HG03439 (cell line): ENCODE measurements around the gene ZIC5.
A peak's percentile ranks its signal among the peaks of the same experiment; 100 is the strongest.

Experiments used
- ATAC-seq: cut with Tn5 transposase; IDR thresholded peaks from one replicate; pipeline ENCODE4 v1.9.1; 2021; ENCODE audit warnings: mild to moderate bottlenecking, moderate library complexity; ENCODE audit not compliant: unreplicated experiment

ZIC5 gene

DNA sequence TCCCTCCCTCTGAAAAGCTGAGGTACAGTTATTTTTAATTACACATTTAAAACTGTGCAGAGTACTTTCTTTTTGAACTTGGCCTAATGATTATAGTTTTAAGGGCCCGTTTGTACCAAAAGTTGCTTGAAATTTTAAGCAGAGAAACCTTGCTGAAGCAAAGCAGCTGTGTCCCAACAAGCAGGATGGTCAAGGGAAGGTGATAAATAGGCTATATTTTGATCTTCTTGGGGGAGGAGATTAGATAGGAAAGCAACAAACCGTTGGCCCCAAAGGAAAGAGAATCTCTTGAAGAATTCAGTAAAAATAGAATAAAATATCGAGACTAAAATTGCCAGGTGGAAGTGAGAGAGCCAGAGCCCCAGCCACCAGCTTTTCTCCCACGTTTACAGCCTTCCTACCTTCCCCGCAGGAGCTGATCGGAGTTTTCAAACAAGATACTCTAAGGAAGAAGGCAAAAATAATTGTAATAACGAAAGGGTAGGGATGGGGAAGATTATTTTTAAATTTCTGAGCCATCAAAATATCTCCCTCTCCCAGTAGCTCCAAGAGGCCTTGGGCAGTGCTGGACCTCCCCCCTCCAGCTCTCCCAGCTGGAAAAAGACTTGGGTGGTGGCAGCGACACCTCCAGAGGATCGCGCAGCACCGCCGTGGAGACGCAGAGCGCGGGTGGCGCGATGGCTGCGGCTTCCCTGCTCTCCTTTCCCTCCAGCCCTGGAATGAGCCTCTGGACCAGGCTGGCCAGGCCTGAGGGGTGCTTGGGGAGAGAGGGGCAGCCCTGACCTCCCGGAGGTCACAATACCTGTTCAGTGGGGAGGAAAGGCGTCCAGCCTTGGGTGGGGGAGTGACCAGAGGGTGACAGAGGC lies 15.8 kb upstream of the ZIC5 start:
- ATAC-seq, result no peak

DNA sequence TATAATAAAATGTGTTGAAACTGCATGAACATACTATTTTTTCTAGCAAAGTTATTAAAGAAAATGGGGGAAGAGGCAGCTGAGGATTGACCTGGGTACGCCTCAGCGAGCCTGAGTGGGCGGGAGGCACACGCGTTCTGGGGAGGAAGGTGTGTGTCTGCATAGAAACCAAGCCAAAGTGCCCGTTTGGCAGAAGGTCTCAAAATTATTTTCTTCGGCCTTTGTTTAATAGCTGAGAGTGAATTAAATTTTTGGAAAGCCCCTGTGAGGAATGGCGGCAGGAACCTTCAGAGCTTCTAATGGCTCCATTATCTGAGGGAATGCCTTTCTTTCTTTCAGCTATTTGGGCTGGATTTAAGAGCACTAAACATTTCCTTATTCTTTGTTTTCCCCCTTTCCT lies 15.2 kb upstream of the ZIC5 start:
- ATAC-seq, result no peak

DNA sequence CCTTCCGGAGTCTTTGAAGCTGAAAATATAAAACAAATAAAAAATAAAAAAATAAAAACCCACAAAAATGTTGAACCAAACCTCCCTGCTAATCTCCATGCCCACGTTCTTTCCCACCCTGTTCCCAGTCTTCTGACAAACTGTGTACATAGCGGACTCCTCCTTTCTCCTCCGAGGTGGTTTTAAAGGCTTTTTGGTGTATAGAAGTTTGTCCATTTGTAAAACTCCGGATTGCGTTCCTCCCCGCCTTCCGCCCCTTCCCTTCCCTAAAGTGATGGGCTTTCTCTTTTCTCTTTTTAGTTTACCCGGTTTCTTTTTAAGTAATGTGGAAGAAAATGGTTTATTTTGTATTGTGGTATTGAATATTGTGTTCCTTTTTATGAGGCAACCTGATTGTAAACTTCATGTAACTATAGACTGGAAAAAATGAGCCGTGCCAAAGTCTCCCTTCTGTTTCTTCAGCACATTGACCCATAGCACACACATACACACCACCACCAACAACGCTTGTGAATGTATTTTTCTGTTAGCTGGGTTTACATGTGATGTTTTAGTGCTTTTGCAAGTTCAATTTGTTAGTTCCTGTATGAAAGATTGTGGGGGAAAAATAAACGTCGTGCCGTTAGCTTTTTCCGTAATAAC lies 14.4 kb upstream of the ZIC5 start:
- ATAC-seq, result no peak

DNA sequence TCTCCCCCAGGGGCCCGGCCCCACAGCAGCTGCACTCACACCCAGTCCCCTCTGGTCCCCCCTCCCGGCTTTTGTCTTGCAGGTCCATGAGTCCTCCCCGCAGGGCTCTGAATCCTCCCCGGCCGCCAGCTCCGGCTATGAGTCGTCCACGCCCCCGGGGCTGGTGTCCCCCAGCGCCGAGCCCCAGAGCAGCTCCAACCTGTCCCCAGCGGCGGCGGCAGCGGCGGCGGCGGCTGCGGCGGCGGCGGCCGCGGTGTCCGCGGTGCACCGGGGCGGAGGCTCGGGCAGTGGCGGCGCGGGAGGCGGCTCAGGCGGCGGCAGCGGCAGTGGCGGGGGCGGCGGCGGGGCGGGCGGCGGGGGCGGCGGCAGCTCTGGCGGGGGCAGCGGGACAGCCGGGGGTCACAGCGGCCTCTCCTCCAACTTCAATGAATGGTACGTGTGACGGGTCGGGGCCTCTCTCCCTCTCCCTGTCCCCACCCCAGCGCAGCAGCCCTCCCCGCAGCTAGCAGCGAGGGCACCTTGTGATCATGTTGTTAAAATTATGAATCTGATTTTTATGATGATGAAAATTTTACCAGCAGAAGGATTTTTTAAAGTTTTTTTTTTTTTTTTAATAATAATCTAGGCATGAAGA lies 13.8 kb upstream of the ZIC5 start:
- ATAC-seq, result no peak

DNA sequence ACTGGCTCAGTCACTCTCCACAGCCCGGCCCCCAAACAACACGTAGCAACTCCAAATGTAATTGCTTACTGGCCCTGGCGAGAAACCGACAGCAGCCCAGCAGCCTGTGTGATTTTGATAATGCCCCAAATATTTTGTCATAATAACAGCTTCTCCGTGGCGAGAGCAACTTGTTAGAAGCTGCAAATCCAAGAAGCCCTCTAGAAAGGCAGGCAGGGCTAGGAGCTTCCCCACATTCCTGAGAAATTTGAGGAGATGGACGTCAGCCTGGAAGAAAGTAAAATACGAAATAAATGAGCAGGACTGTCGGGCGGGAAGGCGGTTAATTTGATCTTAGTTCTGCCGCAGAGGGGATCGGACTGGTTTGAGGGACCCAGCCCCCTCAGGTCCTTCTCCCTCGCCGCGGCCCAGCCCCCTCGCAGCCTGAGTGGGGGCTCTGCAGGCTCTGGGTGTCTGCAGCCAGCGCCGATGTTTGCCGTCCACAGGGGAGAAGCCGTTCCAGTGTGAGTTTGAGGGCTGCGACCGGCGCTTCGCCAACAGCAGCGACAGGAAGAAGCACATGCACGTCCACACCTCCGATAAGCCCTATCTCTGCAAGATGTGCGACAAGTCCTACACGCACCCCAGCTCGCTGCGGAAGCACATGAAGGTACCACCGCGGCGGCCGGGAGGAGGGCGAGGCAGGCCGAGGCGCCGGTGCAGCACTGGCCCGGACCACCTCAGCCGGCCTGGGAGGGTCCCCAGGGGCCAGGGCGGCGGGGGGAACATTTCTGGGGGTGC lies 13.1 kb upstream of the ZIC5 start:
- ATAC-seq, result no peak

DNA sequence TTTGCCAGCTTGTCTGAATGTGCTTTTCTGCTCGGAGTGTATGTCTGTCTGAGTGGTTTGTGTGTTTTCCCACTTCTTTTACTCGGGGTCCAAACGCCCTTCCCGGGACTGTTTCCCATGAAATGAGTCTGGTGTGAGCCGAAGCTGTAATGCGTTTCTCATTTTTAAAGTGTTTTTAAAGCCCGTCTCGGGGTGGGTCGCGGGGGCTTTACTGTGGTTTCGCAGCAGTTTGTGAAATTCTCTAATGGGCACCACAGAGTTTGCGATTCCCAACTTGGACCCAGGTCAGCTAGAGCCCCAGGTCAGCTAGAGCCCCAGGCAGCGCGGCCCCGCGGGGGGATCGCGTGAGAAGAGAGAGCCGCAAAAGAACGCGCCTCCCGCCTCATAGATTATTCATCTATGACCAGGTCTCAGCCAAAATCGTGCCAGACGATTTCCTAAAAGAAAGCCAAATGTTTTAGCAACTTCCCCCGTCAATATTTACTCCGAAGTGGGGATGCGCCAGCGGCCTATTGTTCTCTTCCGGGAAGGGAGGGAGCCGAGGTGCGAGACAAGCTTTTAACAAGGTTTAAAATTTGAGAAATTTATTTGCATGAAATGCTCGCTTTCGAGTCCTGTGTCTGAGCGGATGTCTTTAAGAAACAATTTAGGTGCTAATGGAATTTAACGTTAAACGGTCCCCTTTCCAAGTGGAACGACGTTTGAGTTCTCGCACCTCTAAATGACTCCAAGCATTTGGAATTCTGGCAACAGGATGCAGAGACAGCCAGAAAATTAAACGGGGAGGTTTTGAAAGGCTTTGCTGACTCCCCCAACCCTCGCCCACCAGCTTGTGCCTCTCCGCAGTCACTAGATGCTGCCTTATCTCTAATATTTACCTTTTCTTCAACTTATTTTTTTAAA lies 12.2 kb upstream of the ZIC5 start:
- no peak for ATAC-seq

DNA sequence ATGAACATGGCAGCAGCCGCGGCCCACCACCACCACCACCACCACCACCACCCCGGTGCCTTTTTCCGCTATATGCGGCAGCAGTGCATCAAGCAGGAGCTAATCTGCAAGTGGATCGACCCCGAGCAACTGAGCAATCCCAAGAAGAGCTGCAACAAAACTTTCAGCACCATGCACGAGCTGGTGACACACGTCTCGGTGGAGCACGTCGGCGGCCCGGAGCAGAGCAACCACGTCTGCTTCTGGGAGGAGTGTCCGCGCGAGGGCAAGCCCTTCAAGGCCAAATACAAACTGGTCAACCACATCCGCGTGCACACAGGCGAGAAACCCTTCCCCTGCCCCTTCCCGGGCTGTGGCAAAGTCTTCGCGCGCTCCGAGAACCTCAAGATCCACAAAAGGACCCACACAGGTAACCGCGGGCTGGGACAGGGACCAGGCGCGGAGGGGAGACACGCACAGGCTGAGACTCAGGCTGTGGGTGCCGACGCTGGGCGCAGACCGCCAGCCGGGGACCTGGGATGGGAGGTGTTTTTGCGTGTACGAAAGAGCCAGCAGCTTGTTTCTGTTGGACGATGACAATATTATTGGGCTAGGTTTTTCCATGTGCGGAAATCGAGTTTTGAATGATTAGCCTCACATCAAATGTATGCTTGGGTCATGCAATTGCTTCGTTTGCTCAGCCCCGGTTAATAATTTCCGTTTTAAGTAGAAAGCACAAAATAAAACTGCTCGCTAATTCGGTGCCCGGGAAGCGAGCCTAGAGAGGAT lies 11.3 kb upstream of the ZIC5 start:
- ATAC-seq, result no peak

DNA sequence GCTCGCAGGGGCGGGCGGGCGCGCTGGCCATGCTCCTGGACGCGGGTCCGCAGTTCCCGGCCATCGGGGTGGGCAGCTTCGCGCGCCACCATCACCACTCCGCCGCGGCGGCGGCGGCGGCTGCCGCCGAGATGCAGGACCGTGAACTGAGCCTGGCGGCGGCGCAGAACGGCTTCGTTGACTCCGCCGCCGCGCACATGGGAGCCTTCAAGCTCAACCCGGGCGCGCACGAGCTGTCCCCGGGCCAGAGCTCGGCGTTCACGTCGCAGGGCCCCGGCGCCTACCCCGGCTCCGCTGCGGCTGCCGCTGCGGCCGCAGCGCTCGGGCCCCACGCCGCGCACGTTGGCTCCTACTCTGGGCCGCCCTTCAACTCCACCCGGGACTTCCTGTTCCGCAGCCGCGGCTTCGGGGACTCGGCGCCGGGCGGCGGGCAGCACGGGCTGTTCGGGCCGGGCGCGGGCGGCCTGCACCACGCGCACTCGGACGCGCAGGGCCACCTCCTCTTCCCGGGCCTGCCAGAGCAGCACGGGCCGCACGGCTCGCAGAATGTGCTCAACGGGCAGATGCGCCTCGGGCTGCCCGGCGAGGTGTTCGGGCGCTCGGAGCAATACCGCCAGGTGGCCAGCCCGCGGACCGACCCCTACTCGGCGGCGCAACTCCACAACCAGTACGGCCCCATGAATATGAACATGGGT lies 10.6 kb upstream of the ZIC5 start:
- no peak for ATAC-seq

DNA sequence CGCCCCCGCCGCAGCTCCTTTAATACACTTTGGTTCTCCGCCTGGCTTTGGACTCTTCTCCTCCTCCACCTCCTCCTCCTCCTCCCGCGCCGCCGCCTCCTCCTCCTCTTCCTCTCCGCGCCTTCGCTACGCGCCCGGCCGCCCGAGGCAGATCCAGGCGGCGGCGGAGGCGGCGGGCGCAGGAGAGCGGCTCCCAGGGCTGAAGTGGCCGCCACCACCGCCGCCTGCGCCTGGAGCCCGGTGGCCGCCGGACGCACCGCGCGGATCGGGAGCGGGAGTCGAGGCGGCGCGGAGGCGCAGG lies 10.1 kb upstream of the ZIC5 start, which contains the start of gene ZIC2:
ZIC2 (plus strand) TSS at position 50 of the 301 bp plus-strand sequence. CDS start 281 bp downstream, outside the sequence.
- no peak for ATAC-seq

DNA sequence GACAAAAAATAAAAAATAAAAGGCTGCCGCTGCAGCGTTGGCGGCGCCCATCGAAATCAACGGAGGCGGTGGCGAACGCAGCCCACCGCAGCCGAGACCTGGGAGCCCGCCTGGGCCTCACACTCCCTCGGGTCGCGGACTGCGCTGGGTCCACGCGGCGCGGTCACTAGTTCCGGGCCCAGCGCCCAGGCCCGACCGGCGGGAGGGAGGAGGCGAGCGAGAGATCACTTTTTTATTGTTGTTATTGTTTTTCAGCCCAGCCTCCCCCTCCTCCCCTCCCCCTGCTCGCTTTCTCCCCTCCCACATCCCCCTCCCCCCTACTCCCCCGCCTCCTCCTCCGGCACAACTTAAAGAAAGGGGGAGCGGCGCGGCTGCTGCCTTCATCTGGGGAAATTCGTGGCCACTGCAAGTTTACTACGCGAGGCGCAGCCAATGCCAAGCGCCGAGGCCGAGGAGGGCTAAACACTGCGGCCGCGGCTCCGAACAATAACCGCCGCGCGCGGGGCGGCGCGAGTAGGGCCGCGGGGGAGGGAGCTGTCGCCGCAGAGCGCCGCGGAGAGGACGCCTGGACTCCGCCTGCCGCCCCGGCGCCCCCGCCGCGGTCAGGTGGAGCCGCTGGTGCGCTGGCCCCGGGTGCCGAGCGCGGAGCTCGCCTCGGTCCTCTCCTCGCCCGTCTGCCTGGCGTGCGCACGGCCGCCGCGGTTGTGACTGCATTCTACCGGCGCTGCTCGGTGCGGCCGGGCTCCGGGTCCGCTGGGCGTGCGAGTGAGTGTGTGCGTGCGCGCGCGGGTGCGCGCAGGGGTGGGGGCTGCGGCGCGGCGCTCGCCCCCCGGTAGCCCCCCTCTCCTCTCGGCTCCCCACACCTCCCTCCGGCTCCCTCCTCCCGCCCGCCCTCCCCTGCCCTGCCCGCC lies 9.5 kb upstream of the ZIC5 start:
- peak; percentile 33 for ATAC-seq

DNA sequence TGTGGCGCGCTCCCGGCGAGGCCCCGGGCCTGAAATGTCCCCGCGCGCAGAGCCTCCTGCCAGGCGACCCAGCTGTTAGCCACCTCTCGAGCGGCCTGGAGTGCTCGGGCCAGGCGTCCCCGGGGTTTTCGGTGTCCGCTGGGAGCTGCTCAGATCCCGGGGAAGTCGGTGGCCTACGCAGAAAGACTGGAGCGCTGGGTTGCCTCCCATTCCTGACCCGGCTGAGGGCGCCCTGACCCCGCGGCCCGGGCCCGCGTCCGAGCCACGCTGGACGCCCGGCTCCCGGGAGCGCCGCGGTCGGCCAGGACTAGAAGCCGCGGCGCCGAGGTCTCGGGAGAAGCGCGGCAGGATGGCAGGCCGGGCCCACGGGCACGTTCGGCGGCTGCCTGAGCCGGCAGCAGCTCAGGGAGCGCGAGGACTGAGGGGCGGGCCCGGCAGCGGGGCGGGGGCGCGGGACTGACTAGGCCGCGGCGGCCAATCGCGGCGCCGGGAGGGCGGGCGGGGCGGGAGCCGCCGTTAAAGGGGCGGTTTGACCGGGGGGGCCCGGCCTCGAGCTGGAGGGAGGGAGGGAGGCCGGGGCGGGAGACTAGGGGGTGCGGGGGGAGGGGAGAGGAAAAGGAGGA lies 8.7 kb upstream of the ZIC5 start:
- peak; percentile 54 for ATAC-seq

DNA sequence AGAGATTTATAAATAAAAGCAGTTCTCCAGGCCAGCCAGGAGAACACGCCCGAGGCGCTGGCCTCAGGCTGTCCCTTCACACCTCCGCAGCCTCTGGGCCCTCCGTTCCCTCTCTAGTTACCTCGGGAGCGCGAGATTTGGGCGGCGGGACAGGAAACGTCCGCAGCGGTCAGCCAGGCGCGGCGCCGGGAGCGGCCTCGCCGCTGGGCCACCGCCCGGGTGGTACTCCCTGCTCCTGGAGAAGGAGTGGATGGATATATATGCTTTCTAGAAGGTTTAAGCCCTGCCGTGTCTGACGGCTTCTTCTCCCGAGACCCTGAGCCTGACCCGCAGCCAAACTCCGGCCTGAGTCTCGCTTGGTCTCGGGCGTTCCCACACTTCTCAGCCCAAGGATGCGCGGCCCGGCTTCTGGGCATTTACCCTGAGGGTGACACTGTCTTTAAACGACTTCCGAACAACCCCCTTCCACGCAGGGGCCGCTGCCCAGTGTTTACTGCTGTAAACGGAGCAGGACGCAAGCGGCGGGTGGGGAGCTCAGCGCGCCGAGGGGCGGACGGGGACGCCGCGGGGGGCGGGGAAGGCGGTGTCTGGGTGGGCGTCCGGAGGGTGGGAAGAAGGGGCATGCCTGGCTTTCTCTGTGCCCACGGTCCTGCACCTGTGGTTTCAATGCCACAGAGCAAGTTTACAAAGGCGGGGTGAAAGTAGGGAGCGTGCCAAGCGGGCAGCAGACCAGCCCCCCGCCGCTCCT lies 8.1 kb upstream of the ZIC5 start:
- ATAC-seq, result no peak

DNA sequence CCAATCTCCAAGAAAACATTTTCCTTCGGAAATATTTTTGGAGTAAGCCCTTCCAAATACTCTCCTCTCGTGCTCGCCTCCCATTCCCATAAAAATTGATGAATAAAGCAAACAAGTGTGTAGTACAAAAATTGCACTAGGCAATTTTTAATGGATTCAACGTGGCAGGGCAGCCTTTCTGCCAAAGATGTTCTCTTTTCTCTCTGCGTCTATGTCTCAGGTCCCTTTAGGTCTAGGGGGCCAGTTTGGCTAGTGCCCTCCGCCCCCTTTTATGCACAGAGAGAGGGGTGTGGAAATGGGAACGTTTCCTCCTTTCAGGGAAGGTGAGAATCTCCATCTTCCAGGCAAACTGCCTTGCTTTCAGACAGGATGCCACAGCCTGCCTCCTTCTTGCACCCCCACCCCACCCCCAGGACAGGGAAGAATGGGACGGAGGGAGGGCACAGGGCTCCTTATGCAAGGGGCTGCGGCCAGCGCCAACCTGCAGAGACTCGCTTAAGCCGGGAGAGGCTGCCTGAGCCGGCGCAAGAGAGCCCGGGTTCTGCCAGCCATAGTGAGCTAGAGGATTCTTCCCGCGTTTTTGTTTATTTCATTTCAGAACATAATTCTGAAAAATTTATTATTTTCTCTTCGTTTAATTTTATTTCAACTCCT lies 7.4 kb upstream of the ZIC5 start:
- no peak for ATAC-seq

DNA sequence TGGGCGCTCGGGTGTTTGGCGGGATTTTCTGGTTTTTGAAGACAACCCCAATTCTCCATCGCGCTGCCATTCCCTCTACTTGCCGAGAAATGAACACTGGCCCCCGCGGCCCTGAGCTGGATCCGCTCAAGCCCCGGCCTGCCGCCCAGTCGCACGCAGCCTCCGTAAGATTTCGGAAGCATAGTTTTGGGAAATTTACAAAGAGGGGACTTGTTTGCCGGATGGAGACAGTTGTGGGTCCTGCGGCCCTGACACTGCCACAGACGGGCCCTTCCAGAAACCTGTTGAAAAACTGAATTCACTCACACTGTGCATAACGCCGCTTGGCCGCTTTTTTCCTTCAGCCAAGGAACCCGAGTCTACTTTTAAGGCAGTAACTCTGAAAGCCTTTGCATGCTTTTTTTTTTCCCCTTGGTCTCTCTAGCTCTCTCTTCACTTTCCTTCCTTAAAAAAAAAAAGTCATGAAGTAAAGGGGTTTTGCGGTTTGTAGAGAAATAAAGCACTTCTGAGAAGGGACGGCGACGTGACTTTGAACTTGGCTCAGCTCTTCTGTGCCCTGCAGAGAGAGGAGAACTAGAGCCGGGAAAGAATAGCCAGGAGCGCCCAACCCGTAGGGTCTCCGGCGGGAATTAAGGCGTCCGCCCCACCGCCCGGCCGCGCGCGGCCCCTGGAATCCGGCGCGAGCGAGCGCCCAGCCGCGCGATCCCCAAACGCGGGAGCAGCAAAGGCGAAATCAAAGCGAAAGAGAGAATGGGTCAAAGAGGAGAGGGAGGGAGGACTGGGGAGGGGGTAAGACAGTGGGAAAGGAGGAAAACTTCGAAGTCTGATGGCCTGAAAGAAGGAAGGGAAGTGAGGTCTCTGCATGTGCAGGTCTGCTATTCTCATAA lies 6.6 kb upstream of the ZIC5 start:
- no peak for ATAC-seq

DNA sequence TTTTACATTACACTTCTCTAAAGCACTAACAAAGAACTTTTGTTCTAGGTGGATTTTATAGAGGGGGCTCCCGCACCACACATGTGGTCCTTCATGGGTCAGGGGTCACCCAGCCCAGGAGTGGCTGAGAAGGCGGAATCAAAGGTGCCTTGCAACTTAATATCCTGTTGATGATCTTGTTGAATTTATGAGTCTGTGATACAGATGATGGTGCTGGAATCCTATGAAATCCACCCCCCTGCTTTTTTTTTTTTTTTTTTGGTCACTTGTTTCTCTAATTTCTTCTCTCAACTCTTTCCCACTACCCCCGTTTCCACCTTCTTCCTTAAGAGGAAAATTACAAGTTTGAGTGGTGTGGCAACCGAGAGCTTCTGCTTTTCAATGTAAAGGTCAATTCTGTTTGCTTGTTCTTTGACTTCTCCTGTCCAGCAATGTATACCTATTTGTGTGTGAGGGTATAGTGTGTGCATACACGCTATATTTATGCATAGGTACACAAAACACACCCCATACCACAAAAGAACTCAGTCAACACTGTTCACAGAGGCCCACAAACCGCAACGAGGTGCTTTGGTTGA lies 5.9 kb upstream of the ZIC5 start:
- no peak for ATAC-seq
